PC-3 (cell line): Measurements from ENCODE around the gene ETV6. TPM values are rescaled to one million over a fixed set of nuclear protein-coding genes. Genes with fewer than 3 reads are reported as not detected.

Experiments
- ATAC-seq: fragments of 200-7000 bp; cut with Tn5 transposase; 2 replicates; pipeline ENCODE4 v1.9.1; 2020; ENCODE audit warnings: mild to moderate bottlenecking, moderate library complexity
- BruUV-seq: library from RNA; stranded (reverse); fragments of 400-500 nt; replicated peaks from 2 replicates; lab custom pipeline; 2021; lab: Mats Ljungman, UMichigan
- CTCF ChIA-PET: fragments of 300-600 bp; sonication (Branson Sonifier 250); formaldehyde crosslinking; loops from one replicate; lab custom pipeline; 2022; ENCODE audit warnings: antibody characterized with exemption; lab: Charles Lee
- POLR2A ChIA-PET: fragments of 300-600 bp; sonication (Branson Sonifier 250); formaldehyde crosslinking; loops from one replicate; lab custom pipeline; 2022; ENCODE audit warnings: antibody characterized with exemption; ENCODE audit not compliant: unreplicated experiment; lab: Charles Lee
- DNase-seq: peaks from one replicate; pipeline ENCODE4 v3.0.0-alpha.2; 2015
- H2AFZ ChIP-seq: fragments of 300-600 bp; sonication (generic); 2 replicates; pipeline ENCODE4 v1.6.0; 2016; ENCODE audit warnings: antibody characterized with exemption, low read length
- H3F3A ChIP-seq: fragments of 300-600 bp; sonication (generic); one replicate; pipeline ENCODE4 v1.6.0; 2017; ENCODE audit warnings: antibody characterized with exemption, low read length, control low read depth, mild to moderate bottlenecking; ENCODE audit not compliant: unreplicated experiment
- H3K27ac ChIP-seq: fragments of 300-600 bp; sonication (generic); 2 replicates; pipeline ENCODE4 v1.5.1; 2016; ENCODE audit warnings: mild to moderate bottlenecking, low read length
- H3K27me3 ChIP-seq: fragments of 300-600 bp; sonication (generic); 2 replicates; pipeline ENCODE4 v1.6.1; 2016; ENCODE audit warnings: low read length, mixed read lengths
- H3K36me3 ChIP-seq: fragments of 300-600 bp; sonication (generic); 2 replicates; pipeline ENCODE4 v1.6.1; 2016; ENCODE audit warnings: low read depth, mixed run types, low read length, mixed read lengths
- H3K4me1 ChIP-seq: fragments of 300-600 bp; sonication (generic); 2 replicates; pipeline ENCODE4 v1.5.1; 2016; ENCODE audit warnings: low read length; ENCODE audit not compliant: insufficient read depth
- H3K4me2 ChIP-seq: fragments of 300-600 bp; sonication (generic); 2 replicates; pipeline ENCODE4 v1.6.0; 2016; ENCODE audit warnings: low read length
- H3K4me3 ChIP-seq: fragments of 300-600 bp; sonication (generic); 2 replicates; pipeline ENCODE4 v1.5.1; 2016; ENCODE audit warnings: mild to moderate bottlenecking, low read length, mixed read lengths
- H3K79me2 ChIP-seq: fragments of 300-600 bp; sonication (generic); 2 replicates; pipeline ENCODE4 v1.6.1; 2017; ENCODE audit warnings: low read length, mixed read lengths
- H3K9ac ChIP-seq: fragments of 300-600 bp; sonication (generic); 2 replicates; pipeline ENCODE4 v1.6.0; 2016; ENCODE audit warnings: mild to moderate bottlenecking, low read length
- H3K9me2 ChIP-seq: fragments of 300-600 bp; sonication (generic); replicated peaks from 2 replicates; pipeline ENCODE4 v1.6.1; 2016; ENCODE audit warnings: mixed run types, low read length, mixed read lengths
- H3K9me3 ChIP-seq: fragments of 300-600 bp; sonication (generic); 2 replicates; pipeline ENCODE4 v1.6.1; 2016; ENCODE audit warnings: low read length, mixed read lengths
- H4K20me1 ChIP-seq: fragments of 300-600 bp; sonication (generic); 2 replicates; pipeline ENCODE4 v1.6.1; 2016; ENCODE audit warnings: low read length, mixed read lengths
- CTCF ChIP-seq: fragments of 300-600 bp; sonication (generic); conservative IDR thresholded peaks from 2 replicates; pipeline ENCODE4 v1.5.1; 2017; ENCODE audit warnings: antibody characterized with exemption, low read depth, mild to moderate bottlenecking, low read length
- EZH2 ChIP-seq: fragments of 300-600 bp; sonication (generic); IDR thresholded peaks from one replicate; pipeline ENCODE4 v1.6.1; 2017; ENCODE audit warnings: antibody characterized with exemption, mild to moderate bottlenecking, low read length; ENCODE audit not compliant: unreplicated experiment
- EZH2phosphoT487 ChIP-seq: fragments of 300-600 bp; sonication (generic); IDR thresholded peaks from 2 replicates; pipeline ENCODE4 v1.6.1; 2018; ENCODE audit warnings: mild to moderate bottlenecking, antibody characterized with exemption, low read length, borderline replicate concordance
- intact Hi-C: fragments of 100-400 bp; cut with micrococcal nuclease; formaldehyde crosslinking; loops from 2 replicates; pipeline ENCODE4 v1.9.0; 2023
- total RNA-seq: library from RNA; depleted of rRNA; stranded (reverse); fragments of >200 nt; gene quantifications from 2 replicates; pipeline ENCODE4 v1.2.3, GENCODE V29; 2014

ETV6 gene
- total RNA-seq, 1 experiment from 2014 or later = 5.0 TPM

GRCh38 chr12:11706509-11707379 lies 57.3 kb downstream of the ETV6 start:
- no peaks in the 10 kb centered on the region for H4K20me1 ChIP-seq
- TF ChIP-seq EZH2phosphoT487 = no peak
- no peak for TF ChIP-seq EZH2
- no peak for TF ChIP-seq CTCF
- BruUV-seq = no TSS peak

GRCh38 chr12:11707535-11707934 lies 58.1 kb downstream of the ETV6 start:
- DNase-seq (no peak), ATAC-seq (no peak)
- H3K27me3 ChIP-seq = no peaks in the 10 kb centered on the region
- no peak overlapping the region for H2AFZ ChIP-seq
- no peak overlapping the region for H3K4me3 ChIP-seq
- H4K20me1 ChIP-seq = no peaks in the 10 kb centered on the region
- peaks cover 12% of the 10 kb centered on the region for H3K4me1 ChIP-seq
- TF ChIP-seq CTCF = no peak
- TF ChIP-seq EZH2phosphoT487 = no peak
- no peak for TF ChIP-seq EZH2
- no peak overlapping the region for H3K4me2 ChIP-seq
- no peaks in the 10 kb centered on the region for H3K36me3 ChIP-seq
- H3K9ac ChIP-seq = no peak overlapping the region
- intact Hi-C loops = no loop called here
- ChIA-PET CTCF (no interaction called here), POLR2A (no interaction called here)
- no peaks in the 10 kb centered on the region for H3K9me3 ChIP-seq
- H3K79me2 ChIP-seq = 0 out of 2 replicates have a peak, but pooled peaks cover 3% of the 10 kb centered on the region
- H3F3A ChIP-seq = no peaks in the 10 kb centered on the region
- H3K9me2 ChIP-seq = no peaks in the 10 kb centered on the region
- no peak overlapping the region for H3K27ac ChIP-seq
- BruUV-seq = no TSS peak

More at GRCh38 chr12:11706509-11707379, 57.3 kb downstream of the ETV6 start:
- Histone ChIP-seq H3K4me2 (no peak overlapping the region), H3K36me3 (no peaks in the 10 kb centered on the region), H3K27me3 (no peaks in the 10 kb centered on the region), H3K9me2 (no peaks in the 10 kb centered on the region), H2AFZ (no peak overlapping the region), H3K79me2 (0 out of 2 replicates have a peak, but pooled peaks cover 3% of the 10 kb centered on the region), H3F3A (no peaks in the 10 kb centered on the region), H3K4me1 (peaks cover 12% of the 10 kb centered on the region), H3K9me3 (no peaks in the 10 kb centered on the region), H3K27ac (no peak overlapping the region), H3K9ac (no peak overlapping the region), H3K4me3 (no peak overlapping the region)
- intact Hi-C loops = no loop called here
- DNase-seq (no peak), ATAC-seq (no peak)
- CTCF ChIA-PET = no interaction called here
- POLR2A ChIA-PET = no interaction called here

GRCh38 chr12:11709513-11709912 lies 60.0 kb downstream of the ETV6 start:
- no peak for TF ChIP-seq CTCF
- no peak for TF ChIP-seq EZH2
- no peak for TF ChIP-seq EZH2phosphoT487
- H3K9me2 ChIP-seq = no peaks in the 10 kb centered on the region
- no peaks in the 10 kb centered on the region for H3F3A ChIP-seq
- DNase-seq = no peak
- no peak overlapping the region for H3K4me3 ChIP-seq
- POLR2A ChIA-PET = no interaction called here
- no peak overlapping the region for H2AFZ ChIP-seq
- CTCF ChIA-PET = interaction anchor here (0.5 kb wide), 1 partner anchor 20 kb away, joined by 3 read pairs; no protein-coding TSS in a partner anchor
- no peak overlapping the region for H3K27ac ChIP-seq
- no peaks in the 10 kb centered on the region for H3K36me3 ChIP-seq
- no peaks in the 10 kb centered on the region for H4K20me1 ChIP-seq
- no peaks in the 10 kb centered on the region for H3K27me3 ChIP-seq
- H3K4me1 ChIP-seq = peaks cover 12% of the 10 kb centered on the region
- H3K4me2 ChIP-seq = no peak overlapping the region
- ATAC-seq = no peak
- no TSS peak for BruUV-seq
- H3K9ac ChIP-seq = no peak overlapping the region
- intact Hi-C loops = no loop called here
- H3K9me3 ChIP-seq = no peaks in the 10 kb centered on the region
- H3K79me2 ChIP-seq = 0 out of 2 replicates have a peak, but pooled peaks cover 3% of the 10 kb centered on the region
